Peyer's patch (tissue), 4 donors: ENCODE data around the gene DGCR8. TPM values are rescaled to one million over a fixed set of nuclear protein-coding genes. Genes with fewer than 3 reads are reported as not detected.

ENCODE experiments used
- DNase-seq, 3 donors: peaks; one replicate each; pipeline ENCODE4 v3.0.0-alpha.2; 2017 to 2019
- H3K27ac ChIP-seq, 4 donors: fragments of 200-600 bp; sonication (generic); one replicate each; pipeline ENCODE4 v1.5.1; 2016 to 2019
- H3K27me3 ChIP-seq, 2 donors: fragments of 200-600 bp; sonication (generic); one replicate each; pipeline ENCODE4 v1.5.1; 2019
- H3K36me3 ChIP-seq, 3 donors: fragments of 200-600 bp; sonication (generic); one replicate each; pipeline ENCODE4 v1.5.1; 2016 to 2019
- H3K4me1 ChIP-seq, 4 donors: fragments of 200-600 bp; sonication (generic); one replicate each; pipeline ENCODE4 v1.5.1; 2016 to 2019
- H3K4me3 ChIP-seq, 4 donors: fragments of 200-600 bp; sonication (generic); 1 replicate in 3 of 4; 2 replicates in 1 of 4; pipeline ENCODE4 v1.5.1; 2016 to 2019; ENCODE audit warnings: mild to moderate bottlenecking in 1 of 4
- H3K9me3 ChIP-seq, 4 donors: fragments of 200-600 bp; sonication (generic); one replicate each; pipeline ENCODE4 v1.5.1; 2016 to 2019; ENCODE audit warnings: mild to moderate bottlenecking in 1 of 4
- POLR2A ChIP-seq, 2 donors: fragments of 450-650 bp; IDR thresholded peaks; one replicate each; pipeline ENCODE4 v1.5.1; 2017; ENCODE audit warnings: antibody characterized with exemption in 2 of 2, mild to moderate bottlenecking in 2 of 2, moderate library complexity in 2 of 2
- total RNA-seq, 4 donors: library from RNA; depleted of rRNA; stranded (reverse); fragments of >200 nt; gene quantifications; one replicate each; pipeline ENCODE4 v1.1.0, GENCODE V29; 2016
- TF ChIP-seq, protein P1 (sequence below), 6 experiments: fragments of 450-650 bp in 4 of 6; fragments of 200-600 bp in 2 of 6; sonication (generic) in 1 of 6; IDR thresholded peaks; one replicate each; pipeline ENCODE4 v1.5.1; 2017 to 2019; ENCODE audit warnings: antibody characterized with exemption in 6 of 6, mild to moderate bottlenecking in 3 of 6, moderate library complexity in 1 of 6

DGCR8 gene
- total RNA-seq, 4 donors from 2014 or later, result 40.6 to 138 (median 64.9) TPM

- H3K36me3 ChIP-seq, result peaks cover 0 to 85% (median 0%) of the 10 kb centered on the region in 3 donors
These were observed 27.4 kb downstream of the DGCR8 start for GRCh38 chr22:20107471-20107901.

DNA sequence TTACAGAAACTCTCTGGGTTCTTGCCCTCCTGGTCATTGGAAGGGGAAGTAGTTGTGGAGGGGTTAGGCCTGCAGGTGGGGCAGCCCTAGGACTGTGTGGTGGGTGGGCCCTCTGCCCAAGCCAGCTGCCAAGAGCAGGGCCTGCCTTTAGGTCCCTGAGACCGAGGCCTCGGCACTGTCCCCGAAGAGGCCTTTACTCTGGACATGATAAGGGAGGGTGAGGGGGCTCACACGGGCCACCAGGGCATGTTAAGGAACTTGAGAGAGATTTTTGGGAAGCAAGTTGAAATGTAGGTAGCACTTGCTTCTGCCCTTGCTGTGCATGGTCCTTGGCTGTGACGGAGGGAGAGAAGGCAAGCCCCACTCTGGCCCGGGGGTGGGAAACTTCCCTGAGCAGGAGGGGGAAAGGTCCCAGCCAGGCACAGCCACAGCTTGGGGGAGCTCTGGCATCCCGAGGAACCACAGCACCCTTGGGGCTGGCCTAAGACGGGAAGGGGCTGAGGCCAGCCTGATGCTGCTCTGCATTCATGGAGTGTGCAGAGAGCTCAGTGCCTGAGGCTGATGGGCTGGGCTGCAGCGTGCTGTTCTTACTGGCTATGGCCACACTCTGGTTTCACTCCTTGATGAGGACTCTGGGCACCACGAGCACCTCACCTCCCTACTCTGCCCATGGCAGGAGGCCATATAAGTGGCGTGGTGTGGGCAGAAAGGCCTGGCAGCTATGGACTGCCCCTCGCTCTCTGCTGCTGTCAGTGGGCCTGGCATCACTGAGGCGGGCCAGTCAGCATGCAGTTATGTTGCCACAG is 28.1 kb downstream of the DGCR8 start:
- peak in 1 of 3 donors; percentile 45 for DNase-seq
- Histone ChIP-seq H3K27me3 (no peaks in the 10 kb centered on the region), H3K4me3 (no peak overlapping the region), H3K27ac (no peak overlapping the region), H3K36me3 (peaks cover 0 to 91% (median 0%) of the 10 kb centered on the region in 3 donors), H3K4me1 (peaks cover 0 to 6% (median 2%) of the 10 kb centered on the region in 4 donors), H3K9me3 (no peaks in the 10 kb centered on the region)
- TF ChIP-seq, protein P1, sequence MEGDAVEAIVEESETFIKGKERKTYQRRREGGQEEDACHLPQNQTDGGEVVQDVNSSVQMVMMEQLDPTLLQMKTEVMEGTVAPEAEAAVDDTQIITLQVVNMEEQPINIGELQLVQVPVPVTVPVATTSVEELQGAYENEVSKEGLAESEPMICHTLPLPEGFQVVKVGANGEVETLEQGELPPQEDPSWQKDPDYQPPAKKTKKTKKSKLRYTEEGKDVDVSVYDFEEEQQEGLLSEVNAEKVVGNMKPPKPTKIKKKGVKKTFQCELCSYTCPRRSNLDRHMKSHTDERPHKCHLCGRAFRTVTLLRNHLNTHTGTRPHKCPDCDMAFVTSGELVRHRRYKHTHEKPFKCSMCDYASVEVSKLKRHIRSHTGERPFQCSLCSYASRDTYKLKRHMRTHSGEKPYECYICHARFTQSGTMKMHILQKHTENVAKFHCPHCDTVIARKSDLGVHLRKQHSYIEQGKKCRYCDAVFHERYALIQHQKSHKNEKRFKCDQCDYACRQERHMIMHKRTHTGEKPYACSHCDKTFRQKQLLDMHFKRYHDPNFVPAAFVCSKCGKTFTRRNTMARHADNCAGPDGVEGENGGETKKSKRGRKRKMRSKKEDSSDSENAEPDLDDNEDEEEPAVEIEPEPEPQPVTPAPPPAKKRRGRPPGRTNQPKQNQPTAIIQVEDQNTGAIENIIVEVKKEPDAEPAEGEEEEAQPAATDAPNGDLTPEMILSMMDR (IDR thresholded peaks at IDR 0.05), result no peak
- TF ChIP-seq POLR2A (IDR thresholded peaks at IDR 0.05), result no peak

More at GRCh38 chr22:20107471-20107901, 27.4 kb downstream of the DGCR8 start:
- H3K9me3 ChIP-seq, result no peaks in the 10 kb centered on the region
- peak in 1 of 3 donors; percentile 34 for DNase-seq
- no peak overlapping the region for H3K4me3 ChIP-seq
- H3K27me3 ChIP-seq, result no peaks in the 10 kb centered on the region
- H3K27ac ChIP-seq, result no peak overlapping the region
- no peak for TF ChIP-seq POLR2A (IDR thresholded peaks at IDR 0.05)
- TF ChIP-seq, protein P1 (IDR thresholded peaks at IDR 0.05), result no peak
- peaks cover 0 to 6% (median 2%) of the 10 kb centered on the region in 4 donors for H3K4me1 ChIP-seq

DNA sequence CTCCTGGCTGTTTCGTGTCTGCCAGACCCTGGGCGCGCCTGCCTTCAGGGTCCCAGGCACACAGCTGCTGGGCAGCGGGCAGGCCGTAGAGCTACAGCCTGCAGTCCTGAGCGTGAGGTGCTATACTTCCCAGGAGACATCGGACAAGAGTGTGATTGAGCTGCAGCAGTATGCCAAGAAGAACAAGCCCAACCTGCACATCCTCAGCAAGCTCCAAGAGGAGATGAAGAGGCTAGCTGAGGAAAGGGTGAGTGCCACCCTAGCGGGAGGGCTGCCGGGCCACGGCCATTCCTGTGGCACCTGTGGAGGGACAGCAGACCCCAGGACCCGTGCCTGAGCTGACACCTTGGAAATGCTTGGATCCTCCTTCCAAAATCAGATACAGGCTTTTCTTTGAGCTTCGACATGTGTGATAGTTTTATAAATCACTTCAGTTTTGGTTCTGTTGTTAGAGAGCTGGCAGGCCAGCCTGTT is 28.8 kb downstream of the DGCR8 start:
- H3K27me3 ChIP-seq, result no peaks in the 10 kb centered on the region
- peaks cover 0 to 6% (median 2%) of the 10 kb centered on the region in 4 donors for H3K4me1 ChIP-seq
- no peaks in the 10 kb centered on the region for H3K9me3 ChIP-seq
- no peak overlapping the region for H3K27ac ChIP-seq
- H3K36me3 ChIP-seq, result peaks cover 0 to 96% (median 0%) of the 10 kb centered on the region in 3 donors
- no peak overlapping the region for H3K4me3 ChIP-seq
- TF ChIP-seq, protein P1 (IDR thresholded peaks at IDR 0.05), result no peak
- TF ChIP-seq POLR2A (IDR thresholded peaks at IDR 0.05), result no peak
- no peak for DNase-seq

- Histone ChIP-seq H3K4me3 (no peak overlapping the region), H3K4me1 (peaks cover 0 to 6% (median 4%) of the 10 kb centered on the region in 4 donors), H3K36me3 (peaks cover 0 to 96% (median 0%) of the 10 kb centered on the region in 3 donors), H3K27me3 (no peaks in the 10 kb centered on the region), H3K9me3 (no peaks in the 10 kb centered on the region), H3K27ac (no peak overlapping the region)
- peak in 1 of 3 donors; percentile 49 for DNase-seq
- no peak for TF ChIP-seq POLR2A (IDR thresholded peaks at IDR 0.05)
- TF ChIP-seq, protein P1 (IDR thresholded peaks at IDR 0.05), result no peak
These were observed 29.6 kb downstream of the DGCR8 start for GRCh38 chr22:20109411-20110358.

GRCh38 chr22:20110359-20110985 is 30.4 kb downstream of the DGCR8 start:
- Histone ChIP-seq H3K27me3 (no peaks in the 10 kb centered on the region), H3K36me3 (peaks cover 0 to 96% (median 0%) of the 10 kb centered on the region in 3 donors), H3K4me1 (peaks cover 0 to 6% (median 5%) of the 10 kb centered on the region in 4 donors), H3K27ac (peak overlapping the region in 1 of 4 donors; percentile 62), H3K9me3 (no peaks in the 10 kb centered on the region), H3K4me3 (no peak overlapping the region)
- TF ChIP-seq POLR2A (IDR thresholded peaks at IDR 0.05), result no peak
- TF ChIP-seq, protein P1 (IDR thresholded peaks at IDR 0.05), result no peak
- peak in 1 of 3 donors; percentile 15 for DNase-seq
